Glutamatergic neuron (in vitro differentiated cells): ENCODE measurements around the gene RGS6. TPM values are rescaled to one million over a fixed set of nuclear protein-coding genes. Genes with fewer than 3 reads are reported as not detected.

ENCODE experiments used
- DNase-seq: peaks from one replicate; pipeline ENCODE4 v3.0.0; 2022
- H3K27ac Mint-ChIP-seq: one replicate; pipeline ENCODE4 v1.8.0; 2020; ENCODE audit warnings: mild to moderate bottlenecking, mixed read lengths, inconsistent platforms; ENCODE audit not compliant: unreplicated experiment
- H3K27me3 Mint-ChIP-seq: one replicate; pipeline ENCODE4 v1.8.0; 2020; ENCODE audit warnings: mild to moderate bottlenecking, moderate library complexity, mixed read lengths, inconsistent platforms; ENCODE audit not compliant: unreplicated experiment
- H3K36me3 Mint-ChIP-seq: one replicate; pipeline ENCODE4 v1.8.0; 2020; ENCODE audit warnings: mild to moderate bottlenecking, mixed read lengths, inconsistent platforms; ENCODE audit not compliant: unreplicated experiment
- H3K4me1 Mint-ChIP-seq: one replicate; pipeline ENCODE4 v1.8.0; 2020; ENCODE audit warnings: mild to moderate bottlenecking, low read depth, mixed read lengths, inconsistent platforms; ENCODE audit not compliant: unreplicated experiment
- H3K4me3 Mint-ChIP-seq: one replicate; pipeline ENCODE4 v1.8.0; 2020; ENCODE audit warnings: mild to moderate bottlenecking, mixed read lengths, inconsistent platforms; ENCODE audit not compliant: unreplicated experiment
- H3K9me3 Mint-ChIP-seq: one replicate; pipeline ENCODE4 v1.8.0; 2020; ENCODE audit warnings: mild to moderate bottlenecking, moderate library complexity, mixed read lengths, inconsistent platforms; ENCODE audit not compliant: unreplicated experiment
- total RNA-seq: library from RNA; stranded (reverse); fragmentation: NEBNext Ultra II Directional; extraction: Animal tissue kit (Norgen Biotek cat#: 25700); gene quantifications from one replicate; pipeline ENCODE4 v1.2.1, GENCODE V29; 2021; ENCODE audit not compliant: unreplicated experiment
- TF ChIP-seq, protein P1 (sequence below): fragments of 200-600 bp; sonication (generic); IDR thresholded peaks from one replicate; pipeline ENCODE4 v1.5.0; 2021; ENCODE audit not compliant: partially characterized antibody, unreplicated experiment

The RGS6 gene
- total RNA-seq, 1 donor from 2014 or later, result 1.2 TPM

DNA sequence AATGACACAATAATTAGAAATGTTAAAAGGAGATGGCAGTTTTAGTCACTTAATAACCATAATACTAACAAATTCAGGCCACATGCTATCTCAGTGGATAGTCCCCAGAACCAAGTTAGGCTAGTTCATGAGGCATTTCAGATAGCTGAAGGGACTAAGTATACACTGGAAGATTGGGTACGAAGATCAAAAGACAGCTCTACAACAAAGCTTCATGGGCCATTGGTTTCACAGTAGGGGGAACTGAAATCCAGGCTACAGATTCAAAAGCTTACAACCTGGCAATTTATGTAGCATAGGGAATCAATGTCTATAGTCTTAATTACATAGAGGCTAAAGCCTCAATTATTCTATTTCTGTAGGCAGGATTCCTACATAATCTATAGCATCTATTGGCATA lies 343.0 kb downstream of the RGS6 start:
- Mint-ChIP-seq H3K4me1 (no peaks in the 10 kb centered on the region), H3K4me3 (no peak overlapping the region), H3K27me3 (no peaks in the 10 kb centered on the region), H3K36me3 (no peaks in the 10 kb centered on the region), H3K9me3 (peaks cover 5% of the 10 kb centered on the region), H3K27ac (no peak overlapping the region)
- DNase-seq, result no peak
- TF ChIP-seq, protein P1, sequence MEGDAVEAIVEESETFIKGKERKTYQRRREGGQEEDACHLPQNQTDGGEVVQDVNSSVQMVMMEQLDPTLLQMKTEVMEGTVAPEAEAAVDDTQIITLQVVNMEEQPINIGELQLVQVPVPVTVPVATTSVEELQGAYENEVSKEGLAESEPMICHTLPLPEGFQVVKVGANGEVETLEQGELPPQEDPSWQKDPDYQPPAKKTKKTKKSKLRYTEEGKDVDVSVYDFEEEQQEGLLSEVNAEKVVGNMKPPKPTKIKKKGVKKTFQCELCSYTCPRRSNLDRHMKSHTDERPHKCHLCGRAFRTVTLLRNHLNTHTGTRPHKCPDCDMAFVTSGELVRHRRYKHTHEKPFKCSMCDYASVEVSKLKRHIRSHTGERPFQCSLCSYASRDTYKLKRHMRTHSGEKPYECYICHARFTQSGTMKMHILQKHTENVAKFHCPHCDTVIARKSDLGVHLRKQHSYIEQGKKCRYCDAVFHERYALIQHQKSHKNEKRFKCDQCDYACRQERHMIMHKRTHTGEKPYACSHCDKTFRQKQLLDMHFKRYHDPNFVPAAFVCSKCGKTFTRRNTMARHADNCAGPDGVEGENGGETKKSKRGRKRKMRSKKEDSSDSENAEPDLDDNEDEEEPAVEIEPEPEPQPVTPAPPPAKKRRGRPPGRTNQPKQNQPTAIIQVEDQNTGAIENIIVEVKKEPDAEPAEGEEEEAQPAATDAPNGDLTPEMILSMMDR, result no peak

DNA sequence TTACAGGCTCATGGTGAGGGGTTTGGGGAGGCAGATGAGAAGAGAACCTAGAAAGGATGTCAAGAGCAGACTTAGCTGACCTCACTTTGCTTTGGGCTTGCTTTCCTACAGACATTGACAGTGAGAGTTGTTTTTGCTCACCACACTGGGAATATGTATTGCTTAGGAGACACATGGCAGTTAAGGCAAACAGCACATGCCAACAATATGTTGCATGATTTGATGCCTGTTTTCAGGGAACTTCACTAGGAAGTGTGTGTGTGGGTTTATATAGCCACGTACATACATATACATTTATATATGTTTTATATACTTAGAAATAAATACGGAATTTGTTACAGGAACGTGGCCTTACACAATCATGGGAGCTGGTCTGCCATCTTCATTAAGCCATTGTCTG lies 346.1 kb downstream of the RGS6 start:
- Mint-ChIP-seq H3K9me3 (peaks cover 5% of the 10 kb centered on the region), H3K4me3 (no peak overlapping the region), H3K27ac (no peak overlapping the region), H3K36me3 (no peaks in the 10 kb centered on the region), H3K4me1 (no peaks in the 10 kb centered on the region), H3K27me3 (no peaks in the 10 kb centered on the region)
- TF ChIP-seq, protein P1, result no peak
- no peak for DNase-seq

DNA sequence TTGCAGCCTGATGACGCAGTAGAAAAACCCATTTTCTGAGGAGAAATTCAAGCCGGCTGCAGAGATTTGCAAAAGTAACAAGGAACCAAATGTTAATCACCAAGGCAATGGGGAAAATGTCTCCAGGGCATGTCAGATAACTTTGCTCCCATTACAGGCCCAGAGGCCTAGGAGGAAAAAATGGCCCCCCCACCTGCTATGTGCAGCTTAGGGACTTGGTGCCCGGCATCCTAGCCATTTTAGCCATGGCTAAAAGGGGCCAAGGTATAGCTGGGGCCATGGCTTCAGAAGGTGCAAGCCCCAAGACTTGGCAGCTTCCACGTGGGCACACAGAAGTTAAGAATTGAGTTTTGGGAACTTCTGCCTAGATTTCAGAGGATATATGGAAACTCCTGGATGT lies 351.9 kb downstream of the RGS6 start:
- Mint-ChIP-seq H3K36me3 (peaks cover 18% of the 10 kb centered on the region), H3K27me3 (no peaks in the 10 kb centered on the region), H3K27ac (no peak overlapping the region), H3K4me3 (no peak overlapping the region), H3K4me1 (no peaks in the 10 kb centered on the region), H3K9me3 (peaks cover 9% of the 10 kb centered on the region)
- TF ChIP-seq, protein P1, result no peak
- no peak for DNase-seq

DNA sequence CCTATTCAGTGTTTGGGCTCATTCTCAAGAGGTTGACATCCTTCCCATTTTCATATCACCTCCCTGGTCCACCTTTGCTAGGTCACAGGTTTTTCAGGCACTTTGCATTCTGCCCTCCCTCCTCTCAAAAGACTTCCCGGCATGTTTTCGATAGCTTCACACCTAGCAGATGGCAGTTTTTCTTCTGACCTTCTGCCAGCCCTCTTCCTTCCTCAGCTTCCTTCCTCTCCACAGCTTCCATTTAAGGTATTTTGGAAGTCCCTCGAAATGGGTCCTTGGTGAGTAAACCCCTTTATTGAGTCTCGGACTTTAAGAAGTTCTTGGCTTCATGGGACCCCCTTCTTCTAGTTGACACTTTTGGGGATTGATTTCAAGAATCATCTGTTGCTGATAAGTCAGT lies 358.0 kb downstream of the RGS6 start:
- H3K4me3 Mint-ChIP-seq, result no peak overlapping the region
- H3K27me3 Mint-ChIP-seq, result peaks cover 3% of the 10 kb centered on the region
- no peak for DNase-seq

DNA sequence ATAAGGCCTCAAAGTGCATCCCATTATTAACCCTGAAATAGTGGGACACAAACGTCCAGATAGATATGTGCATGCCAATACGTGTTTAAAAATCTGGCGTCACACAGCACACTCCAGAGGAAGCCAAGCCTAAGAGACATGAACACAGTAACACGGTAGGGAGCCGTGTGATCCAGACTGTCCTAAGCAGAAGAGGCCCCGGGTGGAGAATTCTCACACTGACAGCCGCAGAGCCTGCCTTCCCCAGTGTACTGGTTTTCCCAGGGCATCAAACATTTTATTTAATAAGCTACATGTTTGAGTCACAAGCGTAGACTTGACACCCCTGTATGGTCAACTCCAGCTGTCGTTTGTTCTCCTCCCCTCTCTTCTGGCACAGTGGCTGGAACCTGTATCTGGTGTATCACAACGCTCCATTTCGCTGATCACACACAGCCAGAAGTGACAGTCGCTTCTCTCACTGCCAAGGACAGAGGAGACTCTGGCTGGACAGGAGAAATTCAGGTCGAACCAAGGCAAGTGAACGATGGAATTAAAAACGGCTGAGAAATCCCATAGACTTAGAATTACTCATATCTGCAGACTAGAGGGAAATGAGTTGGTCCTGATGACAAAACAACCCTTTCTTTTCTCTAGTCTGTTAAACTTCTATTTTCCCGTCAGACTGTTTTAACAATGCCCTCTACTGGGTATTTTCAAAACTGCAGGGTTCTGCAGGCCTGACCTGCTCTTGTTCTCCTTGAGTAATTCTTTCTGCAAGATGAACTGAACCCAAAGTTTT lies 359.9 kb downstream of the RGS6 start:
- Mint-ChIP-seq H3K27me3 (peaks cover 3% of the 10 kb centered on the region), H3K9me3 (no peaks in the 10 kb centered on the region), H3K4me3 (no peak overlapping the region), H3K27ac (no peak overlapping the region), H3K4me1 (no peaks in the 10 kb centered on the region), H3K36me3 (no peaks in the 10 kb centered on the region)
- TF ChIP-seq, protein P1, result peak; percentile 84
- no peak for DNase-seq

More for the DNA sequence above, 358.0 kb downstream of the RGS6 start:
- TF ChIP-seq, protein P1, result no peak
- Mint-ChIP-seq H3K36me3 (peaks cover 10% of the 10 kb centered on the region), H3K9me3 (no peaks in the 10 kb centered on the region), H3K4me1 (no peaks in the 10 kb centered on the region), H3K27ac (no peak overlapping the region)
